ENCODE data around the gene TM4SF20.
A peak's percentile ranks its signal among the peaks of the same experiment; 100 is the strongest.

TM4SF20 gene

GRCh38 chr2:227379095-227379494, at the start of gene TM4SF20:
Gene TM4SF20 (minus strand): TSS chr2:227379306. CDS start chr2:227379268, 38 bp downstream.
- DNase-seq (ENCODE audit: low read depth in 2 of 2), result no peak

GRCh38 chr2:227428731-227429285, 49.7 kb upstream of the TM4SF20 start:
- no peak for DNase-seq (ENCODE audit: low read depth in 2 of 2)

DNA sequence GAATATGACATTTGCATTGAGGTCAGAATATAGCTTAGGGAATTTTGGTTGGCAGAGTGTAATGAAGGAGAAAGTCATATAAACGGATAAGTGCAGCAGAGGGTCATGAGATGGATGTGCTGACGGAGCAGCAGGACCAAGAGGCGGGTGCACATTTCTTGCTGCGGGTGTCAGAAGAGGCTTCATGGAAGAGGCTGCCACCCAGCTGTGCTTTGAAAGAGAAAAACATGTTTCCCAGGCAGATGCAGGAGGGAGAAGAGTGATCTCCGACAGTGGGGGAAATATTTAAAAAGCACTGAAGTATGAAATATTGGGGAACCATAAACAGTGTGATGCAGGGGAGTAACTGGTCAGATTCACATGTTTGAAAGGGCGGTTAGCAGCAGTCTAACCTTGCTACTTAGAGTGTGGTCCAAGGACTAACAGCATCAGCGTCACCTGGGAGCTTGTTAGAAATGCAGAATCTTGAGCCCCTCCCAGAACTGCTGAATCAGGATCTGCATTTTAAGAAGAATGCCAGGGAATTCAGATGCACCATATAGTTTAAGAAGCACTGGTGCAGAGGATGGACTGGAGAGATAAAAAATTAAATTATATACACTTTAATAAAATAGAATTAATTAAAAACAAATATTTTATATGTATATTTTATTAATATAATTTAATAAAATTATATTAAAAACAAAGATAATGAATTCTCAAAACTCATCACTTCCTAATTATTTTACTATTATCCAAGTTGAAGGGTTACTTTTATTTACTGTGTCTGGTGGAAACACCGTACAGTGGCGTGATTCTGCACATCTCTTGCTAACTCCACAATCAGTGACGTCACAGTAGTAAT, 44.8 kb upstream of the TM4SF20 start:
- DNase-seq (ENCODE audit: low read depth in 2 of 2), result no peak

- no peak for DNase-seq (ENCODE audit: low read depth in 2 of 2)
Measured at GRCh38 chr2:227420087-227421052, 41.3 kb upstream of the TM4SF20 start.

DNA sequence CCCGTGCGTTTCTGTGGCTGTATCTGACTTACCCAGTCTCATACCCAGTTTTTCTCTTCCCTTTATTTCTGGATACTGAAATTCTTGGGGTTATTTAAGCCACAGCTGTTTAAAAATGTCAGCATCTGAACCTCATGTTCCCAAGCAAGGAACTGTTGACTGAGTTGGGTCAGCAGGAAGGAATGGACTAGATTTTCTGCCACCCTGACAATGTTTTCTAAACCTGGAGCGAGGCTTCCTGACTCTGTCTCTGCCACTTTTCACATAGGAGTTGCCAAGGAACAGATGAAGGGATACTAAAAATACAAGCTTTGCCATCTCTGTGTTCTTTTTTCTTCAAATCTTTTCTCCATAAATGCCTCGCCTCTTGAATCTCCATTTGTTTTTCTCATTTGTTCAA, 37.6 kb upstream of the TM4SF20 start:
- no peak for DNase-seq (ENCODE audit: low read depth in 2 of 2)

GRCh38 chr2:227415538-227416424, 36.7 kb upstream of the TM4SF20 start:
- DNase-seq (ENCODE audit: low read depth in 2 of 2), result no peak

DNA sequence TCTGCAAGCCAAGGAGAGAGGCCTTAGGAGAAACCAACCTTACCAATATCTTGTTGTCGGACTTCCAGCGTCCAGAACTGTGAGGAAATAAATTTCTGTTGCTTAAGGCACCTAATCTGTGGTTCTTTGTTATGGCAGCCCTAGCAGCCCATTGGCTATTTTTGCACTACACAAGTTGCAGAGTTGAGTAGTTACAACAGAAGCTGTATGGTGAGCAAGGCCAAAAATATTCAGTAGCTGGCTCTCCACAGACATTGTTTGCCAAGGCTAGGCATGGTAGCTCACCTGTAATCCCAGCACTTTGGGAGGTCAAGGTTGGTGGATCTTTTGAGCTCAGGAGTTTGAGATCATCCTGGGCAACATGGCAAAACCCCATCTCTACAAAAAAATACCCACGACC, 35.7 kb upstream of the TM4SF20 start:
- DNase-seq (ENCODE audit: low read depth in 2 of 2), result no peak

GRCh38 chr2:227413371-227413770, 34.3 kb upstream of the TM4SF20 start:
- no peak for DNase-seq (ENCODE audit: low read depth in 2 of 2)

- no peak for DNase-seq (ENCODE audit: low read depth in 2 of 2)
Measured at GRCh38 chr2:227412877-227413276, 33.8 kb upstream of the TM4SF20 start.

DNA sequence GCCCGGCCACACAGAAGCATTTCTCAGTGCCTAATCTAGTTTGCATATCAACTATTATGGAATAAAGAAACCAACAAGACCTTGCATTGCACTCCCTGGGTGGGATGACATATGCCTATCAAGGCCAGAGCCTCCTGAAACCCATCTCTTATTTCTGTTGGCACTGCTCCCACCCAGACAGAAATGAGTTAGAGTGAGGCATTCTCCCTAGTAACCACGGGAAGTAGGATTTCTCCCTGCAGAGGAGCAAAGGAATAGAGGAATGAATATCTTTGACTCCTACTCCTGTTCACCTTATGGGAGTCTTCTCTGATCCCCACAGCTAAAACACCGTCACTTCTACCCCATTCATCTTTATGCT, 32.9 kb upstream of the TM4SF20 start:
- no peak for DNase-seq (ENCODE audit: low read depth in 2 of 2)

GRCh38 chr2:227411320-227411989, 32.3 kb upstream of the TM4SF20 start:
- peak; percentile 31 to 54 for DNase-seq (ENCODE audit: low read depth in 2 of 2)

DNA sequence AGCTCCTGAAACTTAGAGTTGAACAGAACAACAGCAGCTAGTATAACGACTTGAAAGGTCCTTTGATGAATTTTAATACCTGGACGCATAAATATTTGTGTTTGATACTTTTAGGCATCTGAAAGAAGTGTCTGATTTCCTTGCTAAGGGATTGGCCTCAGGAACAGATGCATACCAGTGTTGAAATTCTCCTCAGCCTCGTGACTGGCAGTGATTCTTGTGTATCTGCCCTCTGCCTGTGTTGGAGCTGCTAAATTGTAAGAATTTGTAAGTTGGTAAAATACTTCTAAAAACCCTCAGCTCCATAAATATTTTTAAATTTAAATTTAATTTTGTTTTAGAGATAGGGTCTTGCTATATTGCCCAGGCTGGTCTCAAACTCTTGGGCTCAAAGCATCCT, 31.1 kb upstream of the TM4SF20 start:
- DNase-seq (ENCODE audit: low read depth in 2 of 2), result no peak

DNA sequence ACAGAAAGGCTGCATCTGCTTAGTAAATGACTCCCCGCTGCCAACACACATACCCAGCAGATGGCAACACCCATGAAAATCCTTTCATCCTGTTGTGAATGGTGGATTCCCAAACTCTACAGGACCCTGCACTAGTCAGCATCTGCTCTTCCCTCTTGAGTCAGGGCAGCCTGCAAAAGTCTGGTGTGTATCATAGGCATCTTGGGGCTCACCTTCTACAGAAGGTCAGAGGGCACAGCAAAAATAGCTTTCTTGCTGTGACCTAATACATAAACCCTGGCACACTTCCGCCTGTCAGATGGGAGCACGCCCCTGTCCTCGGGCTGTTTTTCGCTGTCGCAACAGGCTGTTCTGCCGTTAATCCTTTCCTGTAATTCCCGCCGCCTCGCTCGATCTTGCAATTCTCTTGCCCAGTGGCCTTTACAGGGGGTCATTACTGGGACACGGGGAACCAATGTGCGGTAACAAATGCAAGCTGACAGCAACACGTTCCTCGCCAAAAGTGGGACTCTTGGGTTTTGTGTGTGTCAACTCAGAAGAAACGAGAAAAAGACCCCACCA, 28.6 kb upstream of the TM4SF20 start:
- DNase-seq (ENCODE audit: low read depth in 2 of 2), result no peak

DNA sequence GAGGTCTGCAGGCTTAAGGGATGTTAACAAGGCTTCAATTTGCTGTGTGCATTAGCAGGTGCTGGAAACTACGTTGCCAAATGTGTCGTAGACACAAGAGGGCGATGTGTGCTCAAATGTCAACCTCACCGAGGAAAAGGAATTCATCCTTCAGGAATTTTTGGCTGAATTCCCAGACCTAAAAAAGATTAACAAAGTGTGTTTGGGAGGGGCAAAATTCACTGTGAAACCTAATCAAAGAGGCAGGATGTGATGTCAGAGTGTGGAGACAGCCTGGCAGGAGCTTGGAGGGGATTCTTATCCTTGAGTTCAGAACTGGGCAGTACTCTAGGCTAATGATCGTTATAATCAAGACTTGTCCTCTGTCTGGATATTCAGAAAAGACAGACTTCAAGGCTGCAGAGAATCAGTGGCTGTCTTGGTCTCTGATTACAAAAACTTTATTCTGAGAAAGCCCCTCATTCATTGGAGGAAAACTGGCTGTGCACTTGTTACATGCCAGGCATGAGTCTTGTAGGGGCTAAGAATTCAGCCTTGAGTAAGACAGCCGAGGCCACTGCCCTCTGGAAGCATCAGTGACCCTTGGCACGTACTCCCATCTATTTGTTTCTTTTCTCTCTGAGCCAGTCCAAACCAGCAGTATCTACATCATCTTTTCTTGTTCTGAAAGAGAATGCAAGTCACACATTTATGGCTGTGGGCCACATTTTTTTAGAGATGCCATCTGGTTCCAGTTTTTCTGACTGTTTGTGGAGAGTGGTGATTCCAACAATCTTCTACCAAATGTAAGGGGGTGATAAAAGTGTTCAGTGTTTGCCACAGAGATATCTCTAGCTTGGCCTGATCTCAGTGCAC, 27.3 kb upstream of the TM4SF20 start:
- DNase-seq (ENCODE audit: low read depth in 2 of 2), result no peak

DNA sequence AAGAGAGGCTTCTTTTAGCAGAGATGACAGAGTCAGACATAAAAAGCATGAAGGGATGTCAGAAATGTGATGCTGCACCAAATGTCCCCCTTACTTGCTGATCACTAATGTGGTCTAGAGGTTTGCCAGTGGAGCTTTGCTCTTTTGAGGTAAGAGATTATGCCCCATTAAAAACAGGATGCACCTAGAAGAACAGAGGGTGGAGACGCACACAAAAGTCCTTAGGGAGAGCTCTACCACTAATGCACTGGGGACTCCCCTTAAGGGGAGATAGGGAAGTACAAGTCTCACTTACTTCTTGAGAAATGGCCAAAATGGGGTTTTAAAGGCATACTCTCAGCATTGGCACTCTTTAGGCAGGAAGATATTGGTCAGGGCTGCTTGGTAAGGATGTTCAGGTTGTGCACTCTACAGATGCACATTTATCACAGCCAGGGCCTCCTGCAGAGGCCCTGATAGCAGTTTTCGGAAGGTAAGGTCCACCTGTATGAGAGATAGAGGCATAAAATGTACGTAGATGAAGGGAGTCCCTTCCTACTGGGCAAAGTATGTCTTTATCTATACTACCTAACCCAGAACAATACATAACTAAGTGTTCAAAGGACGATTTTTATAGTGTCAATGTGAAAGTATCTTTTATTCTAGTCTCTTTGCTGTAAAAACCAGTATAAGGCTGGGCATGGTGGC, 25.6 kb upstream of the TM4SF20 start:
- no peak for DNase-seq (ENCODE audit: low read depth in 2 of 2)

DNA sequence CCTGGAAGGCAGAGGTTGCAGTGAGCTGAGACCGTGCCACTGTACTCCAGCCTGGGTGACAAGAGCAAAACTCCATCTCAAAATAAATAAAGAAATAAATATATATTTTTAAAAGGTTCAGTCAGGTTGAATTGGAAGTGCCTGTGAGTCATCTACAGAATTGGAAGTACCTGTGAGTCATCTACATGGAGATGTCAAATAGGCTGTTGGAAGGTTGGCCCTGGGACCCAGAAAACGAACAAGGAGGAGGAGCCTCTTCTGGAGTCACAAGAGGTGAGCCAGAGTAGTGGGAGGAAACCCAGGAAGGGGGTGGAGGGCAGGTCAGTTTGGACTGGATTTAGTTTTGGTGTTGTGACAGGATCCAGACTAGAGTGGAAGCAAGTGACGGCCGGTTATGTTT, 23.9 kb upstream of the TM4SF20 start:
- no peak for DNase-seq (ENCODE audit: low read depth in 2 of 2)

GRCh38 chr2:227402321-227402720, 23.2 kb upstream of the TM4SF20 start:
- no peak for DNase-seq (ENCODE audit: low read depth in 2 of 2)

- DNase-seq (ENCODE audit: low read depth in 2 of 2), result no peak
Measured at GRCh38 chr2:227401550-227401949, 22.4 kb upstream of the TM4SF20 start.

Measured in stimulated activated CD4-positive, alpha-beta T cell treated with anti-CD3 and anti-CD28 coated beads, Interleukin-12 subunit alpha, Interleukin-12 subunit beta, amount 100 ng/mL, for 24 hours (primary cell).